GM10266 (cell line): ENCODE measurements around the gene NEXN.
"Not testable (repeated sequence)": the region's sequence is repeated elsewhere in the genome, so short reads cannot be mapped to it uniquely, and the experiment has no call there.

ENCODE experiments used
- DNase-seq: peaks from one replicate; pipeline ENCODE4 v3.0.0; 2012; ENCODE audit errors: extremely low spot score
- TF ChIP-seq, protein P1 (sequence below): IDR thresholded peaks from 2 replicates; pipeline ENCODE4 v1.5.1; 2012; ENCODE audit warnings: mild to moderate bottlenecking, low read depth; ENCODE audit not compliant: control insufficient read depth, insufficient read depth; ENCODE audit errors: missing control alignments

Gene NEXN

DNA sequence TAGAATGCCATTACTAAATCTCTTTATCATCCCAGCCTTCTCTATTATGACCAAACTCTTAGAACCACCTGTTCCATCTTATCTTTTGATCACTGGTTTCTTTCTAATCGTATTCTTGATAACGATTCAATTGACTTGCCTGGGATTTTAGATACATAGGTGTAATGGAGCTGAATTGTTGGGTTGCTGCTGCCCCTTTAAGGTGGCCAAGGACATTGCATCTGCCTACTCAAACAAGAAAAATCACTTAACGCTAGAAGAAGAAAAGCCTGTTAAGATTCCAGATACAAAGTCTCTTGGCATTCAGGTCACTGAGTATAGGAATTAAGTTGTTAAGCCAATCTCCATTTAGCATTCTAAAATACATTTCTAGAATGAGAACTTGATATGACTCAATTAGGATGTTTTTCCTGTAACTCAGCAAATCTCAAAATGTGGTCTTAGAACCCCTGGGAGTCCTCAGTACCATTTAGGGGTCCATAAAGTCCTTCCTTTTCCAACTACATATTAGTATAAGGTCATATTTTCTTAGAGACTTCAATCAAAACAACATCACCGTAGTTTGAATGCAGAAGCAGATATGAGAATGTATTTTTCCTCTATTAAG, 12.4 kb downstream of the NEXN start:
- TF ChIP-seq, protein P1, sequence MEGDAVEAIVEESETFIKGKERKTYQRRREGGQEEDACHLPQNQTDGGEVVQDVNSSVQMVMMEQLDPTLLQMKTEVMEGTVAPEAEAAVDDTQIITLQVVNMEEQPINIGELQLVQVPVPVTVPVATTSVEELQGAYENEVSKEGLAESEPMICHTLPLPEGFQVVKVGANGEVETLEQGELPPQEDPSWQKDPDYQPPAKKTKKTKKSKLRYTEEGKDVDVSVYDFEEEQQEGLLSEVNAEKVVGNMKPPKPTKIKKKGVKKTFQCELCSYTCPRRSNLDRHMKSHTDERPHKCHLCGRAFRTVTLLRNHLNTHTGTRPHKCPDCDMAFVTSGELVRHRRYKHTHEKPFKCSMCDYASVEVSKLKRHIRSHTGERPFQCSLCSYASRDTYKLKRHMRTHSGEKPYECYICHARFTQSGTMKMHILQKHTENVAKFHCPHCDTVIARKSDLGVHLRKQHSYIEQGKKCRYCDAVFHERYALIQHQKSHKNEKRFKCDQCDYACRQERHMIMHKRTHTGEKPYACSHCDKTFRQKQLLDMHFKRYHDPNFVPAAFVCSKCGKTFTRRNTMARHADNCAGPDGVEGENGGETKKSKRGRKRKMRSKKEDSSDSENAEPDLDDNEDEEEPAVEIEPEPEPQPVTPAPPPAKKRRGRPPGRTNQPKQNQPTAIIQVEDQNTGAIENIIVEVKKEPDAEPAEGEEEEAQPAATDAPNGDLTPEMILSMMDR, result peak; percentile 69
- peak; percentile 38 for DNase-seq

GRCh38 chr1:77905603-77906002, 17.2 kb downstream of the NEXN start:
- TF ChIP-seq, protein P1, result no peak
- DNase-seq, result no peak

- TF ChIP-seq, protein P1, result no peak
These were observed 17.7 kb downstream of the NEXN start for GRCh38 chr1:77906019-77906545.

GRCh38 chr1:77906624-77907023, 18.2 kb downstream of the NEXN start:
- no peak for DNase-seq
- TF ChIP-seq, protein P1, result no peak

More at GRCh38 chr1:77906019-77906545, 17.7 kb downstream of the NEXN start:
- no peak for DNase-seq

DNA sequence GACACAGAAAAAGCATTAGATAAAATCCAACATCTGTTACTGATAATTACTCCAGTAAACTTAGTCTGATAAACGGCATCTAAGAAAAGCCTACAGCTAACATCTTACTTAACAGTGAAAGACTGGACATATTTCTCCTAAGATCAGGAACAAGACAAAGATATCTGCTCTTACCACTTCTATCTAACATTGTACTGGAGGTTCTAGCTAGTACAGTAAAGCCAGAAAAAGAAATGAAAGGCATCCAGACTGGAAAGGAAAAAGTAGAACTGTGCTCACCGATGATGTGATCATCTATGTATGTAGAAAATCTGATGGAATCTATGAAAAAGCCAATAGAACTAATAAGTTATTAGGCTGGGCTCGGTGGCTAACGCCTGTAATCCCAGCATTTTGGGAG, 21.7 kb downstream of the NEXN start:
- no peak for DNase-seq
- TF ChIP-seq, protein P1, result no peak

GRCh38 chr1:77918918-77919317, 30.5 kb downstream of the NEXN start:
- not testable (repeated sequence) for DNase-seq

DNA sequence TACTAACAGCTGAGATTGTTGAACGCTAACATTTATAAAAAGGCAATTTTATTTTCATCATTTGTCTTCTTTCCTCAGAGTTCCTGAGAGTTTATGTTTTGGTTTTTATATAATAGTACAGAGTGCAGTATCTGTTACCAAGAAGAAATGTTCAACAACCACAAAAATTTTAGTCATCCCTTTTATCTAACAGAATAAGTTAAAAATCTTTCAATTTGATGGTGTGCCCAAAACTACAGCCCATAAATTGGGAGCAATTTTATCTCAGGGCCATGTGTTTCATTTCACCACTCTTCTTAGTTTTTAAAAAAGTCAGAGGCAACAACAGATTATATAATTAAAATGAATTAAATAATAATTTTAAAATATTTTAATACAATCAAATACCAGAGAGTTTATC, 37.1 kb downstream of the NEXN start:
- no peak for DNase-seq
- TF ChIP-seq, protein P1, result no peak

DNA sequence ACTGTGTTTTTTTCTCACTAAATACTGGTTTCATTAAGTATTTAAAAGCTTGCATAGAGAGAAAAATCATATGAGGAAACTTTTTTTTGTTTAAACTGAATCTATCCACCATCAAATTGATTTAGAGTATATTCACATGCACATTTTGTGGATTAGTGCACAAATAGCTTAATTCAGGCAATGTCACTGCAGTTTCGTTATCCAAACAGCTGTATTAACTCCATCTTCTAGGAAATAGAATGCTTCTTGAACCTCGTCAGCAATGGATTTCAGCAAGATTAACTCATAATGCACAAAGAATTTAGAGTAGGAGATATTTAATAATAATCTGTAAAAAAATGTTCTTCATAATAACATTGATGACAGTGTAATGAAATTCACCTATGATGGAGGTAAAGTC, 37.5 kb downstream of the NEXN start:
- DNase-seq, result no peak
- TF ChIP-seq, protein P1, result no peak
